H1 (cell line): ENCODE results near the gene PARD3. TPM values are rescaled to one million over a fixed set of nuclear protein-coding genes. Genes with fewer than 3 reads are reported as not detected.
A peak's percentile ranks its signal among the peaks of the same experiment; 100 is the strongest.

Experiments used
- CTCF ChIA-PET: fragments of 300-600 bp; sonication (Branson Sonifier 250); formaldehyde crosslinking; loops from one replicate; lab custom pipeline; 2021; ENCODE audit not compliant: partially characterized antibody; lab: Charles Lee
- POLR2A ChIA-PET: fragments of 300-600 bp; sonication (Branson Sonifier 250); formaldehyde crosslinking; loops from one replicate; lab custom pipeline; 2021; ENCODE audit warnings: inconsistent platforms; ENCODE audit not compliant: partially characterized antibody; lab: Charles Lee
- DNase-seq, 2 experiments: peaks; one replicate each; pipeline versions ENCODE4 v3.0.0 to v3.0.0-alpha.2; 2010 to 2022; ENCODE audit warnings: low spot score in 2 of 2, low read depth in 1 of 2, mixed read lengths in 1 of 2
- FAIRE-seq: peaks from 2 replicates; lab custom pipeline; 2011; peaks lifted over from hg19 to GRCh38; lab: Jason Lieb, UNC
- H2AFZ ChIP-seq: 2 replicates; pipeline ENCODE4 v1.8.1; 2012; ENCODE audit warnings: low read length, inconsistent platforms
- H2AK5ac ChIP-seq: 2 replicates; pipeline ENCODE4 v1.6.1; 2013; ENCODE audit warnings: low read depth, low read length
- H2BK120ac ChIP-seq: replicated peaks from 2 replicates; pipeline ENCODE3; 2013; ENCODE audit warnings: low read depth, low read length, inconsistent platforms
- H2BK12ac ChIP-seq: 2 replicates; pipeline ENCODE4 v1.6.1; 2013; ENCODE audit warnings: low read depth, low read length
- H2BK15ac ChIP-seq: 2 replicates; pipeline ENCODE4 v1.6.1; 2013; ENCODE audit warnings: low read length
- H2BK20ac ChIP-seq: 2 replicates; pipeline ENCODE4 v1.6.1; 2013; ENCODE audit warnings: low read length
- H2BK5ac ChIP-seq: 2 replicates; pipeline ENCODE4 v1.6.1; 2013; ENCODE audit warnings: low read depth, low read length
- H3K14ac ChIP-seq: 2 replicates; pipeline ENCODE4 v1.6.1; 2013; ENCODE audit warnings: inconsistent platforms; ENCODE audit not compliant: insufficient read length
- H3K18ac ChIP-seq: 2 replicates; pipeline ENCODE4 v1.6.1; 2013; ENCODE audit warnings: low read length; ENCODE audit errors: extremely low read depth
- H3K23ac ChIP-seq: 2 replicates; pipeline ENCODE4 v1.6.1; 2013; ENCODE audit warnings: inconsistent platforms; ENCODE audit not compliant: insufficient read length
- H3K23me2 ChIP-seq: 2 replicates; pipeline ENCODE4 v1.6.1; 2013; ENCODE audit warnings: low read depth, low read length
- H3K27ac ChIP-seq: 2 replicates; pipeline ENCODE4 v1.6.1; 2011; ENCODE audit warnings: low read depth, low read length, inconsistent platforms
- H3K27me3 ChIP-seq, 4 experiments: replicated peaks in 1 of 4; 1 replicate in 1 of 4; 2 replicates in 3 of 4; pipeline versions ENCODE4 v1.6.1 to v1.8.1; 2011 to 2013; ENCODE audit warnings: low read length in 3 of 4, mild to moderate bottlenecking in 3 of 4, inconsistent platforms in 2 of 4, mixed read lengths in 2 of 4, moderate library complexity in 1 of 4; ENCODE audit not compliant: control insufficient read depth in 3 of 4, insufficient read depth in 3 of 4; ENCODE audit errors: extremely low read depth in 1 of 4
- H3K36me3 ChIP-seq, 4 experiments: 2 replicates each; pipeline versions ENCODE4 v1.6.1 to v1.8.1; 2011 to 2013; ENCODE audit warnings: mild to moderate bottlenecking in 4 of 4, low read length in 3 of 4, moderate library complexity in 2 of 4, control low read depth in 1 of 4, inconsistent platforms in 1 of 4; ENCODE audit not compliant: insufficient read depth in 4 of 4, control insufficient read depth in 2 of 4
- H3K4ac ChIP-seq: replicated peaks from 2 replicates; pipeline ENCODE3; 2013; ENCODE audit warnings: low read length, low read depth, mixed read lengths, inconsistent platforms; ENCODE audit not compliant: insufficient read length
- H3K4me1 ChIP-seq, 4 experiments: replicated peaks in 1 of 4; 1 replicate in 1 of 4; 2 replicates in 3 of 4; pipeline versions ENCODE4 v1.6.1 to v1.8.1; 2011 to 2013; ENCODE audit warnings: low read length in 3 of 4, inconsistent platforms in 2 of 4, mixed read lengths in 1 of 4; ENCODE audit not compliant: insufficient read depth in 4 of 4, control insufficient read depth in 3 of 4
- H3K4me2 ChIP-seq, 2 experiments: 2 replicates each; pipeline versions ENCODE4 v1.6.1 to v1.8.1; 2011 to 2013; ENCODE audit warnings: low read depth in 2 of 2, low read length in 2 of 2, control low read depth in 1 of 2, inconsistent platforms in 1 of 2, mild to moderate bottlenecking in 1 of 2; ENCODE audit not compliant: insufficient read depth in 1 of 2
- H3K4me3 ChIP-seq, 4 experiments: fragments of 200-600, 300-600 bp in 1 of 4; sonication (generic), shearing (Covaris generic), sonication (Bioruptor Twin) in 1 of 4; 2 replicates each; pipeline versions ENCODE4 v1.5.1 to v1.8.1; 2011 to 2016; ENCODE audit warnings: low read length in 4 of 4, low read depth in 3 of 4, control low read depth in 2 of 4, inconsistent platforms in 2 of 4, mild to moderate bottlenecking in 2 of 4, mixed read lengths in 1 of 4, moderate library complexity in 1 of 4; ENCODE audit not compliant: insufficient read depth in 2 of 4; ENCODE audit errors: extremely low read depth in 1 of 4
- H3K56ac ChIP-seq: replicated peaks from 2 replicates; pipeline ENCODE3; 2013; ENCODE audit warnings: low read depth, mild to moderate bottlenecking, mixed read lengths, low read length, inconsistent platforms; ENCODE audit not compliant: insufficient read length
- H3K79me1 ChIP-seq: 2 replicates; pipeline ENCODE4 v1.6.1; 2013; ENCODE audit warnings: low read depth, low read length, control low read depth
- H3K79me2 ChIP-seq, 2 experiments: 2 replicates each; pipeline versions ENCODE4 v1.6.1 to v1.8.1; 2012 to 2013; ENCODE audit warnings: low read length in 2 of 2, mild to moderate bottlenecking in 2 of 2, inconsistent platforms in 1 of 2; ENCODE audit not compliant: insufficient read depth in 2 of 2, control insufficient read depth in 1 of 2
- H3K9ac ChIP-seq, 4 experiments: replicated peaks in 1 of 4; 1 replicate in 1 of 4; 2 replicates in 3 of 4; pipeline versions ENCODE4 v1.6.1 to v1.8.1; 2011 to 2013; ENCODE audit warnings: low read depth in 3 of 4, low read length in 3 of 4, control low read depth in 2 of 4, mild to moderate bottlenecking in 2 of 4, moderate library complexity in 2 of 4, inconsistent platforms in 1 of 4; ENCODE audit errors: extremely low read depth in 1 of 4
- H3K9me3 ChIP-seq, 2 experiments: 2 replicates each; pipeline versions ENCODE4 v1.6.1 to v1.8.1; 2012 to 2013; ENCODE audit warnings: mild to moderate bottlenecking in 2 of 2, moderate library complexity in 2 of 2, control low read depth in 1 of 2, inconsistent platforms in 1 of 2, low read depth in 1 of 2, low read length in 1 of 2, mixed read lengths in 1 of 2; ENCODE audit not compliant: insufficient read depth in 2 of 2
- H4K20me1 ChIP-seq, 2 experiments: replicated peaks in 1 of 2; 2 replicates each; pipeline versions ENCODE3 to v1.8.1; 2011 to 2013; ENCODE audit warnings: inconsistent platforms in 2 of 2, low read length in 2 of 2, mild to moderate bottlenecking in 1 of 2; ENCODE audit not compliant: insufficient read depth in 2 of 2, control insufficient read depth in 1 of 2
- H4K5ac ChIP-seq: 2 replicates; pipeline ENCODE4 v1.6.1; 2013; ENCODE audit warnings: low read length, low read depth, mixed read lengths, inconsistent platforms; ENCODE audit not compliant: insufficient read length
- H4K8ac ChIP-seq: 2 replicates; pipeline ENCODE4 v1.8.0; 2013; ENCODE audit warnings: mild to moderate bottlenecking, moderate library complexity, low read length, inconsistent platforms; ENCODE audit not compliant: insufficient read depth; ENCODE audit errors: extremely low read depth
- H4K91ac ChIP-seq: replicated peaks from 2 replicates; pipeline ENCODE3; 2013; ENCODE audit warnings: low read length, mixed read lengths, inconsistent platforms; ENCODE audit not compliant: insufficient read length
- ASH2L ChIP-seq: fragments of 200-600, 300-600 bp; sonication (generic); IDR thresholded peaks from one replicate; pipeline ENCODE4 v1.7.1; 2017; ENCODE audit warnings: low read length
- BACH1 ChIP-seq: IDR thresholded peaks from 2 replicates; pipeline ENCODE4 v1.6.1; 2012; ENCODE audit warnings: low read length, improper control_type of control experiment
- BRCA1 ChIP-seq: IDR thresholded peaks from 2 replicates; pipeline ENCODE4 v1.6.1; 2012; ENCODE audit warnings: low read depth, low read length, improper control_type of control experiment
- CBX8 ChIP-seq: fragments of 300-800, 300-1000 bp; sonication (generic); IDR thresholded peaks from 2 replicates; pipeline ENCODE4 v1.7.1; 2016; ENCODE audit warnings: low read depth, low read length, borderline replicate concordance
- HDAC2 ChIP-seq, 2 experiments: fragments of 300-600 bp in 1 of 2; sonication (generic) in 1 of 2; IDR thresholded peaks; 2 replicates each; pipeline ENCODE4 v1.6.1; 2011 to 2012; ENCODE audit warnings: low read depth in 2 of 2, low read length in 2 of 2, mild to moderate bottlenecking in 2 of 2, moderate library complexity in 2 of 2, borderline replicate concordance in 1 of 2, inconsistent platforms in 1 of 2
- RAD21 ChIP-seq, 2 experiments: IDR thresholded peaks in 1 of 2; conservative IDR thresholded peaks in 1 of 2; 2 replicates each; pipeline ENCODE4 v1.6.1; 2011; ENCODE audit warnings: low read depth in 2 of 2, low read length in 2 of 2, improper control_type of control experiment in 1 of 2, inconsistent platforms in 1 of 2, mild to moderate bottlenecking in 1 of 2, moderate library complexity in 1 of 2
- RNF2 ChIP-seq: fragments of 200-900, 300-1000 bp; sonication (generic); IDR thresholded peaks from 2 replicates; pipeline ENCODE4 v1.7.1; 2016; ENCODE audit warnings: borderline replicate concordance, low read depth, mild to moderate bottlenecking, antibody characterized with exemption, low read length; ENCODE audit not compliant: poor library complexity, severe bottlenecking; ENCODE audit errors: missing control alignments
- SIRT6 ChIP-seq: IDR thresholded peaks from one replicate; pipeline ENCODE4 v1.7.1; 2012; ENCODE audit warnings: low read length, inconsistent platforms
- WGBS, 2 experiments: shearing (Covaris generic) in 1 of 2; methylation state at CpG; one replicate each; pipeline versions ENCODE4 v1.1.6 to v1.1.7; 2013 to 2015; ENCODE audit warnings: low lambda C conversion rate in 2 of 2, mixed read lengths in 2 of 2, inconsistent platforms in 1 of 2, low coverage in 1 of 2, missing lambda C conversion rate in 1 of 2; ENCODE audit not compliant: insufficient replicate concordance in 2 of 2, insufficient coverage in 1 of 2, insufficient read length in 1 of 2; ENCODE audit errors: extremely low coverage in 1 of 2, missing lambda C conversion rate in 1 of 2; 5-methylcytosine and 5-hydroxymethylcytosine counted together
- polyA plus RNA-seq, 7 experiments: library from polyadenylated mRNA; depleted of rRNA in 3 of 7; stranded (reverse) in 5 of 7; unstranded in 2 of 7; fragments of >200 nt in 5 of 7; fragments of 200-250 nt in 2 of 7; gene quantifications; 1 replicate in 5 of 7; 2 replicates in 1 of 7; 4 replicates in 1 of 7; pipeline versions ENCODE4 v1.2.1 to v1.2.3, GENCODE V29; 2011 to 2013; ENCODE audit warnings: missing spikeins in 2 of 7, mixed read lengths in 2 of 7
- total RNA-seq: library from RNA; stranded (reverse); fragmentation: NEBNext Ultra II Directional; extraction: Animal tissue kit (Norgen Biotek cat#: 25700); gene quantifications from 2 replicates; pipeline ENCODE4 v1.2.1, GENCODE V29; 2021
- TF ChIP-seq, protein P1 (sequence below), 3 experiments: IDR thresholded peaks; 1 replicate in 2 of 3; 2 replicates in 1 of 3; pipeline versions ENCODE4 v1.5.1 to v1.6.1; 2011; ENCODE audit warnings: low read length in 3 of 3, mild to moderate bottlenecking in 3 of 3, inconsistent platforms in 2 of 3, low read depth in 1 of 3, moderate library complexity in 1 of 3; ENCODE audit not compliant: insufficient read depth in 1 of 3; ENCODE audit errors: control extremely low read depth in 1 of 3

Gene PARD3
- total and polyA plus RNA-seq, 2 of the 8 experiments (the other 6 are each of a cell fraction or from before 2014, with no cell fraction given): 19.7 to 49.1 TPM

DNA sequence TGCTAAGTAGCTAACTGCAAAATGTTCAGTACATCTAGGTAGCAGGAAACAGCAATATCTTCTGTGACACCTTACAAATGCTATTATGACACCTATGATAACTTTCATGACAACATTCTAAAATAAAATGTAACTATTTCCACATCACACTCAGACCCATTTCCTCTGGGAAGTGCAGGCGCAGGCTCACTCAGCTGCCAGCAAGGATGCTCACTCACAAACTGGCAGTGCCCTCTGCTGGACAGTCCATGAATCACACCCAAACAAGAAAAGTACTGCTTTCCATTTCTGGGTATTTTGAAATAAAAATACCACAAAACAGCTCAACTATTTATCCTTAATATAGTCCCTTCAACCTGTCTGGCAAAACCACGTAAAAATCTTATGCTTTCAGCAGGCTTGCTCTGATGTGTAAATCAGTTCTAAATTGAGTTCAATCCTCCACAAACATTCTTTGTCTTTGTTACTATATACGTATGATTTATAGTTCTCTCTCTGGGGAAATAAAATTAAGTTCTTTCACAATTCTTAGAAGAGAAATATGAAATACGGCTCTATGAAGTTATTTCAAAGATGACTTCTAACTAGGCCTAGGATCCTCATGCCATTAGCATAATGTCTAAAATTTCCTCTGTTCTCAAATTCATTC is 176.6 kb downstream of the PARD3 start:
- Histone ChIP-seq H2AK5ac (no peak overlapping the region), H3K4me1 (peaks cover 5 to 18% (median 9%) of the 10 kb centered on the region in 4 experiments; a peak in 5 of 7 replicates), H2BK12ac (no peak overlapping the region), H2BK15ac (no peak overlapping the region), H3K79me1 (peaks cover 12% of the 10 kb centered on the region; the same call in 1 of the 2 replicates), H2BK5ac (no peak overlapping the region), H3K4me3 (no peak overlapping the region), H3K23ac (no peak overlapping the region), H2BK120ac (no peak overlapping the region), H3K79me2 (peaks cover 0 to 60% of the 10 kb centered on the region in 2 experiments; a peak in 2 of 4 replicates), H4K91ac (no peak overlapping the region), H3K9ac (no peak overlapping the region), H3K36me3 (no peaks in the 10 kb centered on the region), H3K18ac (no peak overlapping the region), H3K56ac (no peak overlapping the region), H3K4ac (no peak overlapping the region), H2AFZ (no peak overlapping the region), H2BK20ac (no peak overlapping the region), H4K20me1 (peaks cover 2 to 4% of the 10 kb centered on the region in 2 experiments), H4K5ac (no peak overlapping the region), H3K4me2 (no peak overlapping the region), H3K27me3 (no peaks in the 10 kb centered on the region), H4K8ac (no peak overlapping the region), H3K9me3 (no peaks in the 10 kb centered on the region), H3K23me2 (no peaks in the 10 kb centered on the region), H3K14ac (no peak overlapping the region), H3K27ac (no peak overlapping the region)
- POLR2A ChIA-PET: no interaction called here
- DNase-seq: peak; percentile 31 to 87
- FAIRE-seq: peak; percentile 88
- CTCF ChIA-PET: interaction anchor here (0.6 to 5.0 kb wide), 39 partner anchors 9 to 1445 kb away, joined by 3 to 57 read pairs (median 3); no protein-coding TSS in a partner anchor
- WGBS, 2 experiments: 48% methylated on average over 4 of the region's 4 CpGs; no CpG with 5 or more reads in 1 of the 2 experiments
- TF ChIP-seq RNF2 (no peak), ASH2L (peak; percentile 52), RAD21 (IDR thresholded peaks at IDR 0.05 in 1 of 2, conservative IDR thresholded peaks at IDR 0.05 in 1 of 2; ENCODE audit: low read depth in 2 of 2, low read length in 2 of 2) (peak; percentile 93 to 94), BRCA1 (no peak), BACH1 (no peak), CBX8 (no peak), SIRT6 (no peak), HDAC2 (IDR thresholded peaks at IDR 0.05; ENCODE audit: borderline replicate concordance in 1 of 2, low read depth in 2 of 2, low read length in 2 of 2) (no peak)
- TF ChIP-seq, protein P1, sequence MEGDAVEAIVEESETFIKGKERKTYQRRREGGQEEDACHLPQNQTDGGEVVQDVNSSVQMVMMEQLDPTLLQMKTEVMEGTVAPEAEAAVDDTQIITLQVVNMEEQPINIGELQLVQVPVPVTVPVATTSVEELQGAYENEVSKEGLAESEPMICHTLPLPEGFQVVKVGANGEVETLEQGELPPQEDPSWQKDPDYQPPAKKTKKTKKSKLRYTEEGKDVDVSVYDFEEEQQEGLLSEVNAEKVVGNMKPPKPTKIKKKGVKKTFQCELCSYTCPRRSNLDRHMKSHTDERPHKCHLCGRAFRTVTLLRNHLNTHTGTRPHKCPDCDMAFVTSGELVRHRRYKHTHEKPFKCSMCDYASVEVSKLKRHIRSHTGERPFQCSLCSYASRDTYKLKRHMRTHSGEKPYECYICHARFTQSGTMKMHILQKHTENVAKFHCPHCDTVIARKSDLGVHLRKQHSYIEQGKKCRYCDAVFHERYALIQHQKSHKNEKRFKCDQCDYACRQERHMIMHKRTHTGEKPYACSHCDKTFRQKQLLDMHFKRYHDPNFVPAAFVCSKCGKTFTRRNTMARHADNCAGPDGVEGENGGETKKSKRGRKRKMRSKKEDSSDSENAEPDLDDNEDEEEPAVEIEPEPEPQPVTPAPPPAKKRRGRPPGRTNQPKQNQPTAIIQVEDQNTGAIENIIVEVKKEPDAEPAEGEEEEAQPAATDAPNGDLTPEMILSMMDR (IDR thresholded peaks at IDR 0.05; ENCODE audit: control extremely low read depth in 1 of 3, insufficient read depth in 1 of 3, low read depth in 1 of 3, low read length in 3 of 3): peak; percentile 74 to 85 (median 77)
